IPS-18c (cell line): ENCODE data around the gene MRPL27.

Experiments used
- H3K4me3 ChIP-seq: 2 replicates; pipeline ENCODE4 v1.7.0; 2013; ENCODE audit warnings: low read depth, mild to moderate bottlenecking, low read length, moderate library complexity; ENCODE audit not compliant: insufficient read depth
- H3K9me3 ChIP-seq: one replicate; pipeline ENCODE4 v1.6.1; 2013; ENCODE audit warnings: mild to moderate bottlenecking, low read length, moderate library complexity; ENCODE audit not compliant: control insufficient read depth, insufficient read depth

MRPL27 gene

DNA sequence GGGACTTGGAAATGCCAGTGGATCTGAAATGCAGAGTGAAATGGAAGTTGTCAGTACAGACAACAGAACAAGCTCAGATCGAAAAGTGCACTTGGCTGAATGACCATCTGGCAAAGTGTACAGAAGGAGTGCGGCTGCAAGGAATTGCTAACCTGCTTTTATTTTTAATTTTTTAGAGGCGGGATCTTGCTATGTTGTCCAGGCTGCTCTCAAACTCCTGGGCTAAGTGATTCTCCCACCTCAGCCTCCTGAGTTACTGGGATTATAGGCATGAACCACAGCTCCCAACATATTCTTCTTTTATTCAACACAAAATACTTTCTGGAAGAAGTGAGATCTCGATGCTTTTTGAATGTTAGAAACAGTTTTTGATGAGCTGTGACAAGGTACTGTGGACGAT, 20.7 kb upstream of the MRPL27 start:
- Histone ChIP-seq H3K4me3 (no peak overlapping the region), H3K9me3 (no peaks in the 10 kb centered on the region)

DNA sequence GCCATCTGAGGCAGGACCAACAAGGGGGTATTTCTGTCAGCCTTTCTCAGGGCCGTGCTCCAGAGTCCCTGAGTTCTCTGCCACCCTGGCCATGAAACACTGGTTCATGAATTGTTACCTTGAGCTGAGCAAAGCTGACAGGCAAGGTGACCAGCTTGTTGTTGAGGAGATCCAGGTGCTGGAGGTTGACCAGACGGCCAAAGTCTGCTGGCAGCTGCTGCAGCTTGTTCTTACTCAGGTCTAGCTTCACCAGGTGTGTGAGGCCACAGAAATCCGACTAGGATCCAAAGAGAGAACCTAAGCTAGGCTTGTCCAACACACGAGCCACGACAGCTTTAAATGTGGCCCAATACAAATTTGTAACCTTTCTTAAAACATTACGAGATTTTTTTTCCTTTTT, 19.6 kb upstream of the MRPL27 start:
- no peak overlapping the region for H3K4me3 ChIP-seq
- no peaks in the 10 kb centered on the region for H3K9me3 ChIP-seq

DNA sequence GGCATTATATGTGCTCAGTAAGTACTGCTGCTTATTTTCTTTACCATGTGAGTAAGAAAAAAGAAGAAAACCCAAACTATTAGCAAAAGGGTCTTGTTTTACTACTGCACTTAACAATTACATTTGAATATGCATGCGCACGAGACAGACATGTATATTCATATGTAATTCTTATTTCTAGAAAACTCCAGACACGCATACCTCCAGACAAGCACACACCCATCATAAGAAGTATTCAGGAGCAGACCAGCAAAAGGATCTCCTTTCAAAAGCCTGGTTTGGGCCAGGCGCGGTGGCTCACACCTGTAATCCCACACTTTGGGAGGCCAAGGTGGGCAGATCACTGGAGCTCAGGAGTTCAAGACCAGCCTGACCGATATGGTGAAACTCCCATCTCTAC, 16.6 kb upstream of the MRPL27 start:
- Histone ChIP-seq H3K4me3 (no peak overlapping the region), H3K9me3 (no peaks in the 10 kb centered on the region)

DNA sequence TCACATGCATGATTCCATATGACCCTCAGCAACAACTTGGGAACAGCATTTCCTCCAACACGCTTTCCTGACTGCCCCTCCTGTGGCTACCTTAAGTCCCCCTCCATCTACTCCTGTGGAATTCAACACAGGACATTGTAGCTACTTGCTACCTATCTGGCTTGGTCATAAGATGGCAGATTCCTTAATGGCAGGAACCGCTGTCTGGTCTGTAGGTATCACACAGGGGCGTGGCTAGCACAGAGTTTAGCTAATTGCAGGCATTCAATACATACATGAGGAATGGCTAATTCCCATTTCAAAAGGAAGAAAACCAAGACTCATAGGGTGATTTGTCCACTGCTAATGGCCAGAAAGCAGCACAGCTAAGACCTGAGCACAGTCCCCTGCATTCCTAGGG, 15.7 kb upstream of the MRPL27 start:
- Histone ChIP-seq H3K9me3 (no peaks in the 10 kb centered on the region), H3K4me3 (no peak overlapping the region)

DNA sequence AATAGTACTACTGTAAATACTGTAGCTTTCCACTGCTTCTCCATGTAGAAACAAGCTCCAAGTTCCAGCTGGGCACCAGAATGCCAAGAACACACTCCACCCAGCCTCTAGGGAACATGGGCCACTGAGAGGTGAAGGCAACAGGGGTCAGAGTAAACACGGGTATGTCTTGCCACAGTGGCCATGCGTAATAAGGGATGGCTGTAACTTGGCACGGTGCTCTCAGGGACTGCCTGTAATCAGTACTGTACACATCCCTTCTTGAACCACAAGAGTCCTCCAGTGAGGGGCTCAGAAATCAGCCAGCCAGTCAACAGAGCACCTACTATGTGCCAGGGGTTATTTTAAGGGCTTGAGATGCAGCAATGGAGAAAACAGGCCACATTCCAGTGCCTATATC, 13.5 kb upstream of the MRPL27 start:
- Histone ChIP-seq H3K4me3 (no peak overlapping the region), H3K9me3 (no peaks in the 10 kb centered on the region)

DNA sequence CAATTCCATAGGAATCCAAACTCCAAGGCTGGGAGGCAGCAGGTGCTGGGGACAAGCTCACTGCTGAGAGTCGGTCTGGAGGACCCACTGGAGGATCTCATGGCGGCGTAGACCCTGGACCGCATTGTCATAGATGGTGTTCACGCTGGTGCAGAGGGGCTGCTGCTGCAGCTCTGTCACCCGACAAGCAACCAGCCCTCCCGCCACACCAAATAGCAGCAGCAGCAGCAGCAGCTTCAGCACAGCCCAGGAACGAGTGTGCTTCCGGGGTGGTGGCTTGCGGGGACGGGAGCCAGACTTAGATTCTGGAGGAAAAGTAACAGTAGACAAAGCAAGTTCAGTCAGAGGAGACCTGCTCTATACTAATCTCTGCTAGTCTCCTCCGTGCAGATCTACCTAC, 9.9 kb upstream of the MRPL27 start:
- no peaks in the 10 kb centered on the region for H3K9me3 ChIP-seq
- H3K4me3 ChIP-seq: no peak overlapping the region

DNA sequence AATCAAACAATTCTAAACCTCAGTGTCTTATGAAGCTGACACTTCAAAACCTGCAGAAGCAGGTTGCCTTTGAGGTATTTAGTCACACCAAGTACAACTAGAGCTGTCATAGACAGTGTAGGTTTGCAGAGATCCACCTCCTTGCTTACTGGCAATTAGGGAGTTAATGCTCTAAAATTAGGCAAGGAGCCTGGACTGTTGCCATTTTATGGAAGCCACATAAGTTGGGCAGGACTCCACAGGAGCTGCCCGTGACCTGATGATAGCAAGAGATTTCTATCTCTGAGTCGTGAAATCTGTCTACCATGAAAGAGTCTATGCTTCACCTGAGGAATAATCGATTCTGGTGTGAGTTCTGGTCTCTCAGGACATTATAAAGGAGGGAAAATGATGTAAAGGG, 8.9 kb upstream of the MRPL27 start:
- H3K9me3 ChIP-seq: no peaks in the 10 kb centered on the region
- H3K4me3 ChIP-seq: no peak overlapping the region

DNA sequence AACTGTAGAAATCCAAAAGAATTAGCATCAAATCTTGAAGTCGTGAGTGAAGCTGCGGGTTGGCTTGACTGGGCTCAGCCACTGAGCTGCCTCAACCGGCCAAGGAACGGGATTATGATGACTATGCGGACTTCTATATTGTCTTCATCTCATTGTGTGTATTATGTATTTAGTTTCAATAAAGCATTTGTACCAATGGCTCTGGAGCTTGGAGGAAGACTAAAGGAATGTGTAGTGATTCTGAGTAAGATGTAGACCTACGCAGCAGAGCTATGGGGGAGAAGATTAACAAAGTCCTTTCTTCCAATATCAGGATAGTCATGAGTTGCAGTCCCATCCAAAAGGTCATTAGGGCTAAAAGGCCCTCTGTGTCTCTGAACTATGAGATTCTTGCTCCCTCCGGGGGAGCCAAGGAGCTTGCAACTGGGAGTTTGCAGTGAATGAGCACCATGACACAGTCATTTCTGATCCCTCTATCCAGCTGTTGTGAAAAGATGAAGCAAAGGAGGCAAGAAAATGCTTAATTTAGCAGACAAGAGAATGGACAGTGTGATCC, 8.4 kb upstream of the MRPL27 start:
- no peak overlapping the region for H3K4me3 ChIP-seq
- no peaks in the 10 kb centered on the region for H3K9me3 ChIP-seq

DNA sequence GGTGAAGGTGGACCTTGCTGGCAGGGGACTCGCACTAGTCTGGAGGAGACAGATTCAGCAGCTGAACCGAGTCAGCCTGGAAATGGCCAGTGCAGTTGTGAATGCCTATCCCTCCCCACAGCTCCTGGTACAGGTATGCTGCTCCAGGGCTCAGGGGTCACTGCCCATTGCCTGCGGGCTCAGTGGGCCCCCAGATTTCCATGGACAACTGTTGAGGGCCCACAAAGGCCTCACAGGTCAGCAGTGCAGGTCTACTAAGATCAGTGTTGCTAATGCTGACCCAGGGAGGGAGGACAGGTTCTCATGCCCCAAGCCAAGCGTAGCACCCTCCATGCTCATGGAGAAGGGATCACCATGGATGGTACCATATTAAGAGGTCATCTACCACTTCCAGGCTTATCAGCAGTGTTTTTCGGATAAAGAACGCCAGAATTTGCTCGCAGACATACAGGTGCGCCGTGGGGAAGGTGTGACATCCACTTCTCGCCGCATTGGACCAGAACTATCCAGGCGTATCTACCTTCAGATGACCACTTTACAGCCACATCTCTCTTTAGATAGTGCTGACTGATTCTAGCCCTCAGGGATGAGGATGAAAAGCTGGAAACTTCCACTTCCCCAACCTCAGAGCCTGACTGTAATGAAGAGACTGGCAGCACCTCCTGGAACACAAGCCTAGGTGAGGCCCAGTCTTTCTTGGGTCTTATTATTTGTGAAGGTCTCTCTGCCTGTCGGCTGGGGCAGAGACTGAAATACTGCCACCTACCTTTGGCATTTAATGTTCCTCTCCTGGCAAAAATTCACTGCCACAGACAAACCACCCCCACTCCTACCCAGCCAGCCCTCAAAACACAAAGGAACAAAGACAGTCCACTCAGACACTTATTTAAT, 7.6 kb upstream of the MRPL27 start:
- Histone ChIP-seq H3K4me3 (no peak overlapping the region), H3K9me3 (no peaks in the 10 kb centered on the region)

DNA sequence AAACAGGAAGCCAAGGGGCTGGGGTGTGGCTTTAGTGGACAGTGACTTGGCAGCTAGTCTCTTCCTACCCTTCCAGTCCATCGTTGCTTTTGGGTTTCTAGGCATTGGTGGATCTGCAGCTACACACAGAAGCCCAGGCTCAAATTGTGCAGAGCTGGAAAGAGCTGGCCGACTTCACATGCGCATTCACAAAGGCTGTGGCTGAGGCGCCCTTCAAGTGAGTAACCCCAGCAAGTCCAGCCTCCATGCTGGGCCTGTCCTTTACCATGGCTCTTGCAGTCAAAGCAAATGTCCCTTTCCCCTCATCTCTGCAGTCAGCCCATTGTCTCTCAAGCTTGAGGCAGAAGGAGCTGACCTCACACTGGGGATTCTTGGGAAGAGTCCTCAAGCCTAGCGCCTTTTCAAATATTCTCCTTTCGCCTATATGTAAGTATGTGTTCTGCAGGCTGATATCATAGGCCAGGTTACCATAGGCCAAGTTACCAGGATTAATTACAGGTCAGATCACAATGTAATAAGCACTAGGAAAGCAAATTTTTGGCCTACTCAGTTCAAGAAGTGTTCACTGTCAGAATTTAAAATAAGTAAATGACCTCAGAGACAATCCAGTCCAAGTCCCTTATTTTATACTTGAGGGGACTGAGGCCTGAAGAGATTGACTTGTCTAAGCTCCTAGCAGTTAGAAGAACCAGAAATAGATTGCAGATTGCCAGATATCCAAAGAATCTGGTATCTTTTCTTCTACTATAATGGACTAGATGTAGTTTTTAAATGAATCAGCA, 6.6 kb upstream of the MRPL27 start:
- H3K4me3 ChIP-seq: no peak overlapping the region
- no peaks in the 10 kb centered on the region for H3K9me3 ChIP-seq

DNA sequence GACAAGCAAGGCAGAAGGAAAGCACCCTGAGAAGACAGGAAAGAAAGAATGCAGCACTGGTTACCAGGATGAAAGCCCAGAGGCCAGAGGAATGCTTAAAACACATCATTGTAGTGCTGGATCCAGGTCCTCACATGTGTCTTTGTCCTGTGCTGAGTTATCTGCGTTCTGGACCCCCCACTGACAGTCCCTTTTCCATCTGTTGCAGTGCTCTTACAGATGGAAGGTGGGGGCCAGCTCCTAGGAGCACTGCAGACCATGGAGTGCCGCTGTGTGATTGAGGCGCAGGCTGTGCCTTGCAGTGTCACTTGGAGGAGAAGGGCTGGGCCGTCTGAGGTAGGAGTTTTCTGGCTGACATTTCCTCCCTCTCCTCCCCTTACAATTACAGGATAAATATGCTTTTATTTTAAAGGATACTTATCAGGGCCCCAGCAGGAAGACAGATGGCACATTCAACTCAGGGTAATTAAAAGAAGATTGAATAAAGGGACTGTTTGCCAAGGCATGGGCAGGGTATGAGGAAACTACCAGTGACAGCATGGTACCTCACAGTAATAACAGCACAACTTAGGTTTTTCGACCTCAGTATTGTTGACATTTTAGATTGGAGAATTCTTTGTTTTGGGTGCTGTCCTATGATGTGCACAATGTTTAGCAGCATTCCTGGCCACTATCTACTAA, 3.0 kb upstream of the MRPL27 start:
- H3K4me3 ChIP-seq: no peak overlapping the region

DNA sequence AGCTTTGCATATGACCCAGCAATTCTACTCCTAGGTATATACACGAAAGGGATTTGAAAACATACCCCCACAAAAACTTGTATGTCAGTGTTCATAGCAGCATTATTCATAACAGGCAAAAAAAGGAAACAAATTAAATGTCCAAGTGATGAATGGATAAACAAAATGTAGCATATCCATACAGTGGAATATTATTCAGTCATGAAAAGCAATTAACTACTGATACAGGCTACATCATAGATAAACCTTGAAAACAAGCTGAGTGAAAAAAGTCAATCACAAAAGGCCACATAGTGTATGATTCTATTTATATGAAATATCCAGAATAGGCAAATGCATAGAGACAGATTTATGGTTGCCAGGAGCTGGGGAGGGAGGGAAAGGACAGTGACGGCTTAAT, 721 bp upstream of the MRPL27 start:
- peak overlapping the region; percentile 96 for H3K4me3 ChIP-seq
- no peaks in the 10 kb centered on the region for H3K9me3 ChIP-seq

More for the DNA sequence above, 3.0 kb upstream of the MRPL27 start:
- H3K9me3 ChIP-seq: no peaks in the 10 kb centered on the region

DNA sequence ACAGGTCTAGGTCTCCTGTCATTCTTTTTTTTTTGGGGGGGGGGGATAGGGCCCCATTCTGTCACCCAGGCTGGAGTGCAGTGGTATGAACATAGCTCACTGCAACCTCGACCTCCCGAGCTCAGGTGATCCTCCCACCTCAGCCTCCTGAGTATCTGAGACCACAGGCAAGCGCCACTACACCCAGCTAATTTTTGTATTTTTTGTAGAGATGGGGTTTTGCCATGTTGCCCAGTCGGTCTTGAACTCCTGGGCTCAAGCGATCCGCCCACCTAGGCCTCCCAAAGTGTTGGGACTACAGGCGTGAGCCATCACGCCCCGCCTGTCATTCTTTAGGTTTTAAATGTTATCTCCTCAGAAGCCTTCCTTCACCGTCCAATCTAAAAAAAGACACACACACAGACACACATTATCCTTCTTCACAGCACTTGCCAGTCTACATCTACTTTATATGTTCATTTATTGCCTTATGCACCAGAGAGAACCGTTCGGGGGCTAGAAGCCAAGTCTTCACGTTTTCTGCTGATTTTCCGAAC, 694 bp downstream of the MRPL27 start:
- no peaks in the 10 kb centered on the region for H3K9me3 ChIP-seq
- peak overlapping the region; percentile 96 for H3K4me3 ChIP-seq

DNA sequence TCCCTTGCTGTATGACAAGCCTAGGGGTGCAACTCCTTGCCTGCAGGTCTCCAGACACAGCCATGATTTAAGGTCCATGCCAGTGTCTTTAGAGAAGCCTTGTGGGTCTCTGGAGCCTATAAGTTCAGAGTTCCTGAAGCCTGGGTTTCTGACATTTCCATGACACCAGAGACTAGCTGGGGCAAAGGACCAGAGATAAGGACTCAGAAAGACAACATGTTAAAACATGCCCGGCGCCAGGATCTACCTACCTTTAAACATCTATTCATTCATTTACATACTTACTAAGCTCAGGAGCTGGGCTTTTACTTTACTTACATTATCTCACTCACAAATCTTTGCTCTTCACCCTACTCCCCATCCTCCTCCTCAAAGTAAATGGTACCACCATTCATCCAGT, 1.5 kb downstream of the MRPL27 start:
- H3K4me3 ChIP-seq: no peak overlapping the region
- no peaks in the 10 kb centered on the region for H3K9me3 ChIP-seq

DNA sequence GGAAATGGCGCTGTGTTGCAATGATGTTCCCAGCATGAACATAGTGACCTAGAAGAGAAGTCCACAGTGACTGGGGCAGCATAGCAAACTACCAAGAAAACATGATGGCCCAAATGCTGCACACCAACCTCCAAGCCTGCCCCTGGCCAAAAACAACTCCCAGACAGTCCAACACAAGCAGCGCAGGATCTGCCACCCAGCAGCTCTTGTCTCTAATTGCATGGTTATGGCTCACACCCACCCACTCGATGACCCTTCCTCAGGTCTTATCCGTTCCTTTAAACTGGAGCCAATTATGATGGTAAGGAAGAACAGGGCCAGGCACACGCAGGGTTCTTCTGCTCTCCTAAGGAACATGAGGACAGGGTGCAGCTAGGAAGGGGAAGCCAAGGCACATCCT, 2.9 kb downstream of the MRPL27 start:
- H3K9me3 ChIP-seq: no peaks in the 10 kb centered on the region
- no peak overlapping the region for H3K4me3 ChIP-seq

DNA sequence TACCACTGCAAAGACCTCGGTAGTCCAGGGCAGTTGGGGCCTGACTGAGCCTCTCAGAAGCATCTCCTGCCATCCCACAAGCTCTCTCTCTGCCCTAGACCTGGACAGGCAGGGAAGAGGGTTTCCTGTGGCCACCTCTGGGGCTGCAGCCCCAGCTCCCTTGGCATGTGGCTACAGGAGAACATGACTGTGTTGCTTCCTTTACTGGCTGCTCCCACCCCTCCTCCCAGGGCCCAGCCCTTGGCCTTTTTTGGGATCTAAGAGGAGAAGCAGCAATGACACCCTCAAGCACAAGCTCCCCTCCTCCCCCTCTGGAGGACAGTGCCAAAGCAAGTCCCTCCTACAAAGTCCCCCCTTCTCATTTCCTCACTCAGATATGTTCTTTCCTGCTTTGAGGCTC, 5.6 kb downstream of the MRPL27 start:
- H3K9me3 ChIP-seq: no peaks in the 10 kb centered on the region
- no peak overlapping the region for H3K4me3 ChIP-seq

DNA sequence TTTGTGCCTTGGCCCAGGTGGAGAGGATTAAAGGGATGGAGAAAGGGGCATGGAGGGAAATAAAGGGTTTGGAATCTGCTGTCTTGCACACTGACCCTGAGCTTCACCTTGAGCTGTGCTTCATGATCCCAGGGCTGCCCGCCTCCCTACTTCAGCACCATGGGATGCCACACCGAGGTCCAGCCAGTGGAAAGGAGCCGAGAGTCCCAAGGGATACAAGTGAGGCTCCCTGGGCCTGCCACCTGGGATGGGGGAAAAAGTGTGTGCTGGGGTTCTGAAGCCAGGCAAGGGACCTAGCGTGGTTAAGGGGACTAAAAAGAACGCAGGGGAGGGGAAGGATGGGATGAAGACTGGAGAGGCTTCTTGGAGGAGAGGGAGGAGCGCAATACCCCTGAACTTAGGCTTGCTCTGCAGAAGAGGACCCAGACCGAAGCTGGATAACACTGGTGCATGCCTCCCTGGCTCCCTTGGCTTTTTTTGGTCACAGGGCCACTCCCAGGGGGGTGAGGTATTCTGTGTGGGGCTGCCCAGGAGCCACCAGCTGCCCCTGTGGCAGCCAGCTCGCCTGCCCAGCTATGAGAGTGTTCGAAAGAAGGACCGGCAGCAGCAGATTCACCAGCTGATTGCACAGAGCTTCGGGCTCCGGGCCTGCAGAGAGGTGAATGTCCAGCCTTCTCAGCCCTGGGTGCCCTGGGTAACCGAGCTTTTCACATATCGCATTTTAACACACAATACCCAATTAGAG, 7.2 kb downstream of the MRPL27 start:
- no peaks in the 10 kb centered on the region for H3K9me3 ChIP-seq
- H3K4me3 ChIP-seq: no peak overlapping the region
